ENCODE data around the gene SLC12A8.

The SLC12A8 gene

DNA sequence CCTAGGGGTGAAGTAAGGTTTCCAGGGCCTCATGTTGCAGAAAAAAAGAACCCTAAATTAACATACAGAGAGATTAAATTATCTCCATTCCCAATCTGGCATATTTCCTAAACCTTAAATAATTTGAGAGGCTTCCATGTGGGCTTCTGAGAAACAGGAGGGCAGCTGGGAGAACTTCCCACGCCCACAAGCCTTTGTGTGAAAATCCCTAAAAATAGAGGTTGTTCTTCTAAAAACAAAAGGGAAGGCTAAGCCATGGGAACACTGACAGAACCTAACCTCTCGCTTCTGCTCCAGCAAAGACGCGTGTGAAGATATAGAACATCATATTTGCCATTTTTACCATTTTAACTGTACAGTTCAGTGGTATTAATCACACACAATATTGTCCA, 812 bp upstream of the SLC12A8 start:
- no peak for DNase-seq (ENCODE audit: low spot score)
- in situ Hi-C loops (cut with MboI; ENCODE audit: low sequenced_read_pairs, unreplicated experiment) = loop anchor here (10.0 kb wide), 1 partner anchor 221 kb away; no protein-coding TSS in a partner anchor
- TF ChIP-seq, protein P1, sequence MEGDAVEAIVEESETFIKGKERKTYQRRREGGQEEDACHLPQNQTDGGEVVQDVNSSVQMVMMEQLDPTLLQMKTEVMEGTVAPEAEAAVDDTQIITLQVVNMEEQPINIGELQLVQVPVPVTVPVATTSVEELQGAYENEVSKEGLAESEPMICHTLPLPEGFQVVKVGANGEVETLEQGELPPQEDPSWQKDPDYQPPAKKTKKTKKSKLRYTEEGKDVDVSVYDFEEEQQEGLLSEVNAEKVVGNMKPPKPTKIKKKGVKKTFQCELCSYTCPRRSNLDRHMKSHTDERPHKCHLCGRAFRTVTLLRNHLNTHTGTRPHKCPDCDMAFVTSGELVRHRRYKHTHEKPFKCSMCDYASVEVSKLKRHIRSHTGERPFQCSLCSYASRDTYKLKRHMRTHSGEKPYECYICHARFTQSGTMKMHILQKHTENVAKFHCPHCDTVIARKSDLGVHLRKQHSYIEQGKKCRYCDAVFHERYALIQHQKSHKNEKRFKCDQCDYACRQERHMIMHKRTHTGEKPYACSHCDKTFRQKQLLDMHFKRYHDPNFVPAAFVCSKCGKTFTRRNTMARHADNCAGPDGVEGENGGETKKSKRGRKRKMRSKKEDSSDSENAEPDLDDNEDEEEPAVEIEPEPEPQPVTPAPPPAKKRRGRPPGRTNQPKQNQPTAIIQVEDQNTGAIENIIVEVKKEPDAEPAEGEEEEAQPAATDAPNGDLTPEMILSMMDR (IDR thresholded peaks at IDR 0.05; ENCODE audit: borderline replicate concordance, control extremely low read depth, extremely low read depth, insufficient read depth, missing control alignments) = no peak

DNA sequence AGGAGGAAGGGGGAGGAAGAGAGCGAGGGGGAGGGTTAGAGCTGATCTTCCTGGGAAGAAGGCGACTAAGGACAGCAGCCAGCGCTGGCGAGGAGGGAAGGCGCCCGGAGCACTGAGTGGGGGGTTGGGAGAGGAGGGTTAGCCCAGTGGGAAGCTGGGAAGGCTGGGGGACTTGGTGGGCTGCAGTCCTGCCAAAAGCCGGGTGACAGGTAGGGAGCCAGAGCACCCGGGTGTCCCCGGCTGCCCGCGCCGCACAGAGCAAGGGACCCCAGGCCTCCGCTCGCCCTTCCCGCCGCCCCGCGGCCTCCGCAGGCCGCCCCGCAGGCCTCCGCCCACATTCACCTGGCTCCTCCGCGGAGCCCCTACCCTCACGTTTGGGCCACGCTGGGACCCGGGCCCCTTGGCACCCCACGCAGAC, 448 bp downstream of the SLC12A8 start:
- no peak for DNase-seq (ENCODE audit: low spot score)
- in situ Hi-C loops (cut with MboI; ENCODE audit: low sequenced_read_pairs, unreplicated experiment) = loop anchor here (10.0 kb wide), 1 partner anchor 223 kb away; no protein-coding TSS in a partner anchor
- TF ChIP-seq, protein P1 (IDR thresholded peaks at IDR 0.05; ENCODE audit: borderline replicate concordance, control extremely low read depth, extremely low read depth, insufficient read depth, missing control alignments) = no peak

DNA sequence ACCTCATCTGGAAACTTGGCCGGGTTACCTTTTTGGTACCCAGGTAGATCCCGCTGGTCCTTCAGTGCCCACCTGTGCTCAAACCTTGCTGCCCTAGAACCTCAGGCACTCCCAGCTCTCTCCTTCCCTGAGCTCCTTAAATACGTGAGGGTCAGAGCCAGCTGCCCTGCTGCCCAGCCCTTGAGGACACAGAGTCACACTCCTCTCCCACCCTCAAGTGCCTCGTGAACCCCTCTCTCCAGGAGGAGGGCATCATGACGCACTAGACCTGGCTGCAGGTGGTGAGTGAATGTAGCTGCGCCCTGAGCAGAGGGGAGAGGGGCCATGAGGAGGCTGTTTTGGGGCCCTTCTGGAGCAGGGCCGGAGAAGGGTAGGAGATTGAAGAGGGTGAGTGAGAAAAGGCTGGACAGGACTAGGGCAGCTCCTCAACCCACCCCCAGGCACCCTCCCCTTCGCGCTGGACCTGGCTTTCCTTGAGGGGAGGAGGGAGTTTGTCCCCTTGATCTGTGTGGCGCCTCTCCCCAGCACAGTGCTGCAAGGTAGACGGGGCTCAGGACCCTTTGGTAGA, 941 bp downstream of the SLC12A8 start:
- in situ Hi-C loops (cut with MboI; ENCODE audit: low sequenced_read_pairs, unreplicated experiment) = loop anchor here (10.0 kb wide), 1 partner anchor 223 kb away; no protein-coding TSS in a partner anchor
- DNase-seq (ENCODE audit: low spot score) = no peak
- TF ChIP-seq, protein P1 (IDR thresholded peaks at IDR 0.05; ENCODE audit: borderline replicate concordance, control extremely low read depth, extremely low read depth, insufficient read depth, missing control alignments) = no peak

DNA sequence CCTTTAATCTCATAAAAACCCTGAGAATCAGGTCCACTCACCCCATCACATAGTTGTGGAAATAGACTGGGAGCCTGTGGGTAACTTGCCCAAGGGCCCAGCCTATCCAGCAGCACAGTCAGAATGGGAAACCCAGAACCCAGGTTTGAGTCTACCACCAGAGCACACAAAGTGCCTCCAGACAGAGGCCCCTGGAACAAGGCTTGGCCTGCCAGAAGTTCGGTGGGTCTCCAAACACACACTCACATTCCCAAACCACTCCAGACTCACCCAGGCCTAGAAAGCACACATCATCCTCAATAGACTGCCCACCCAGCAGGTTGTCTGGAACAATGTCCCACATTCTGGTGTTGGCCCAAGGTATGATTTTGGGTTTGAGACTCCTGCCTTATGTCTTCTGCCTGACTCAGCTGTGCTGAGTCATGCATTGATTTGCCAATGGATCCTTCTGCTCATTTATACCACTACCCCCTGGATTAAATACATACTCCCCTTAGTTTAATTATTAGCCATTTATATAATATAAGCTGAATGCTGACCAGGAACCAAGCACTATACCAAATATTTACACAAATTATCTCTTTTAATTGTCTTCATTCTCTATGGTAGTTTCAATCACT, 4.5 kb downstream of the SLC12A8 start:
- TF ChIP-seq, protein P1 (IDR thresholded peaks at IDR 0.05; ENCODE audit: borderline replicate concordance, control extremely low read depth, extremely low read depth, insufficient read depth, missing control alignments) = no peak
- in situ Hi-C loops (cut with MboI; ENCODE audit: low sequenced_read_pairs, unreplicated experiment) = no loop called here
- DNase-seq (ENCODE audit: low spot score) = no peak

DNA sequence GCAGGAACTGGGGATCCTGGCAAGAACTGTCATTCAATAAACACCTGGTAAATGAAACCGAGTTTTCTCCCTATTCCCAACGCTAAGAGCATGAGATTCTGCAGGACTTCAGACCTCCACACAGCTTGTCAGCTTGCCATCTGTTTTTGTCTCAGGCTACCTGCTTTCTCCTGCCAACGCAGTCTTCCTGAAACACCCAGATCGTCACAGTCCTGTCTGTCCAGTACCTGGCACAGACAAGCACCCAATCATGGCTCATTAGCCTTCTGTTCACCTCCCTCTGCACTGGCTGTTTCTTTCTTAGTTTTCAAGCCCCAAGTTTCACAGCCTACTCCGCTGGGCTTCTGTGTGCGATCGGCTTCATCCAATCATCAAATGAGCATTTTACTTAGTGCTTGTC, 5.0 kb downstream of the SLC12A8 start:
- DNase-seq (ENCODE audit: low spot score) = no peak
- in situ Hi-C loops (cut with MboI; ENCODE audit: low sequenced_read_pairs, unreplicated experiment) = no loop called here
- TF ChIP-seq, protein P1 (IDR thresholded peaks at IDR 0.05; ENCODE audit: borderline replicate concordance, control extremely low read depth, extremely low read depth, insufficient read depth, missing control alignments) = no peak

DNA sequence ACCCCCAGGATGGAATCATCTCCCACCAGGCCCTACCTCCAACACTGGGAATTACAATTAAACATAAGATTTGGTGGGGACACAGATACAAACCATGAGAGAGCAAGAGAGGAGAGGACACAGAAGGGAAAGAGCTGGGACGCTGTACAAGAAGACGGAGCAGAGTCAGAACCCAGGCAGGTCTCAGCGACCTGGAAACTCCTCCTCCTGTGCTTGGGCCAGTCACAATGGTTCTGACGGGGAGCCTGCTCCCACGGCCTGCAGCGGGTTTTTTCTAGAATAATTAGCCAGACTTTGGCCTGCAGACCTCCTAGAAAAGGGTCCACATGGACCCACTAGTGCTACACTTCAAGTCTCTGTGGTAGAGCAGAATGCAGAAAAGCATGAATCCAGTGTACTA, 5.6 kb downstream of the SLC12A8 start:
- TF ChIP-seq, protein P1 (IDR thresholded peaks at IDR 0.05; ENCODE audit: borderline replicate concordance, control extremely low read depth, extremely low read depth, insufficient read depth, missing control alignments) = no peak
- in situ Hi-C loops (cut with MboI; ENCODE audit: low sequenced_read_pairs, unreplicated experiment) = no loop called here
- DNase-seq (ENCODE audit: low spot score) = no peak
